ENCODE measurements around the gene ACTR6.
"Not testable (repeated sequence)": the region's sequence is repeated elsewhere in the genome, so short reads cannot be mapped to it uniquely, and the experiment has no call there.

Gene ACTR6

DNA sequence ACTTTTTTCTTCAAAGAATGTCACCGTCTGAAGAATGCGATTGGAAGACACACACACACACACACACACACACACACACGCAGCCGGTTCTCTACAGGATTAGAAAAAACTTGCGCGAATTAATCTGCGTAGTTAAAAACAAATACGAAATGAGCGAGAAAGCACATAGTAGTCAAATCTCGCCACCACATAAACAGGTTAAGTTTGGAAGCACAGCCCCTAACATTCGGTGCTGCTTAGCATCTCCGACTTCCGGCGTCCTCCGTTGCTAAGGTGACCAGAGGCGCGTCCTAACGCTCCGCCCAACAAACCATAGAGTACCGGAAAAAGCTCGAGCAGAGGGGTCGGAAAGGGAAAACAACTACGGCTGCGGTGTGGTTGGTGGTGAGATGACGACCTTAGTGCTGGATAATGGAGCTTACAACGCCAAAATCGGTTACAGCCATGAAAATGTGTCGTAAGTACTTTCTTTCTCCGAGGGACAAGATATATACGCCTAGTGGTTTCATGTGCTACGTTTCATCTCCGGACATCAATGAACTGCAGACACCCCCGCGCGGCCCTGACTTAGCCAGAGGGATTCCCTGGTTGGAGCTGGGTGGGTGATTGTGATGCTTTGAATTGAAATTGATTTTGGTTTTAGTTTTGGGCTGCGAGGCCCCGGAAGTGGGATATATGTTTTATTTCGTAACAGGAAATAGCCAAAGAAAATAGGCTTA, at the start of gene ACTR6:
ACTR6 (plus strand) TSS at position 353 of the 719 bp plus-strand sequence; CDS start at position 390, 37 bp downstream.
- peak; percentile 96 for DNase-seq (ENCODE audit: low spot score)

DNA sequence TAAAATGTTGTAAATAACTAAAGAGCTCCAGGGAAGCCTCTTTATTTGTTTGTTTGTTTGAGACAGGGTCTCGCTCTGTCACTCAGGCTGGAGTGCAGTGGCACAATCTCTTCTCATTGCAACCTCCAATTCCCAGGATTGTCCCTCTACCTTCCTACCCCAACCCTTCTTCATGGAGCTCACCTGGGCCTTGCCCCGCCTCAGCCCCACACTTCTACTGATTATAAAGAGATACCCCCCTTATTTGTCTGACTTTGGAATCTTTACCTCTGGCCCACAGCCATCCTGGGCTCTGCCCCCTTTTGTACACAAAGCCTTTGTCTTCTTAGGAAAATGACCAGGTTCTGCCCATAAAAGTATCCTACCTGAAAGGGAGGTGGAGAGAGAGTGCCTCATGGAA, 48.8 kb upstream of the ACTR6 start:
- DNase-seq (ENCODE audit: low spot score): no peak

DNA sequence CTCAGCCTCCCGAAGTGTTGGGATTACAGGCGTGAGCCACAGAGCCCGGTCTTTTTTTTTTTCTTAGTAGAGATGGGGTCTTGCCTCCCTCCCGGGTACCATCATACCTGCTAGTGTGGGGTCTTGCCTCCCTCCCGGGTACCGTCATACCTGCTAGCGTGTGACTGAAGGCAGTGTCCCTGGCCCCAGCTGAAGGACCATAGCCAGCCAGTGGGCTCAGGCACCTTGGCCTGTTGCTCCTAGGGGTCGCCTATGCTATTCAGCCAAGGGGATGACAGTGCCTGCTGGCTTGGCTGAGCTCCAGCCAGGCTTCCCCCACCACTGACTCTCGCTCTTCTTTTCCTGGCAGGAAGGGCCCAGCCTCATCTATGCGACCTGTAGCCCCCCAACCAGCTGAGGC, 47.5 kb upstream of the ACTR6 start:
- no peak for DNase-seq (ENCODE audit: low spot score)

DNA sequence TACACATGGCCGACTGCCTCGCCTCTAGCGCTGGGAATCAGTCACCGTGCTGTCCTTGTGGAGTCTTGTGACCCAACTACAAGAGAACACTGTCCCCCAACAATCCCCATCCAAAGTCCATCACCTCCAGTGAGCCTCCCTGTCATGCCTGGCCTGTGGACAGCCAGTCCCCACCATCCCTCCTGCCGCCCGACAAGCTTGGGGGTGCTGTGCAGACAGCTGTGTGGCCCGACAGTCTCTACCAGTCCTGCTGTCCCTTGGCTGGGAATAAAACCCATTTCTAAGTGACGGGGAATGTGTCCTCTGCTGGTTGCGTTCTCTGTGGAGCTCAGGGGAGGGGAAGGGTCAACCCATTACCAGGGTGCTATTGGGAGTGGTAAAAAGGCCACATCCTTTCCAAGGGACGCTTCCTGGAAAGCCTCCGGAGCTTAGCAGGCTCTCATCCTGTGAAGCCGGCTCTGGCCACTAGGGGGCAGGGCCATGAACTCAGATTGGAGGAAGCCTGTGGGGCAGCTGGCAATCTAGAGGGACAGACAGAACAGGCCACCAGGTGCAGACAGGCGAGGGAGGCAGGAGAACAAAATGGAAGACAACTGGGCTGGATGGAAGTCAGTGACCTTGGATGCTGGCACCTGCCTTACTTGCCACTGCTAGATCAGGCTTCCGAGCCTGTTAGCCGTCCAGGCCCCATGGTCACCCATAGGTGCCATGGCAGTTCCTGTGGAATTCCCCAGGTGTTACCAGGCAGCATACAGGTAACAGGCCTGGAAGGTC, 46.0 kb upstream of the ACTR6 start:
- no peak for DNase-seq (ENCODE audit: low spot score)

DNA sequence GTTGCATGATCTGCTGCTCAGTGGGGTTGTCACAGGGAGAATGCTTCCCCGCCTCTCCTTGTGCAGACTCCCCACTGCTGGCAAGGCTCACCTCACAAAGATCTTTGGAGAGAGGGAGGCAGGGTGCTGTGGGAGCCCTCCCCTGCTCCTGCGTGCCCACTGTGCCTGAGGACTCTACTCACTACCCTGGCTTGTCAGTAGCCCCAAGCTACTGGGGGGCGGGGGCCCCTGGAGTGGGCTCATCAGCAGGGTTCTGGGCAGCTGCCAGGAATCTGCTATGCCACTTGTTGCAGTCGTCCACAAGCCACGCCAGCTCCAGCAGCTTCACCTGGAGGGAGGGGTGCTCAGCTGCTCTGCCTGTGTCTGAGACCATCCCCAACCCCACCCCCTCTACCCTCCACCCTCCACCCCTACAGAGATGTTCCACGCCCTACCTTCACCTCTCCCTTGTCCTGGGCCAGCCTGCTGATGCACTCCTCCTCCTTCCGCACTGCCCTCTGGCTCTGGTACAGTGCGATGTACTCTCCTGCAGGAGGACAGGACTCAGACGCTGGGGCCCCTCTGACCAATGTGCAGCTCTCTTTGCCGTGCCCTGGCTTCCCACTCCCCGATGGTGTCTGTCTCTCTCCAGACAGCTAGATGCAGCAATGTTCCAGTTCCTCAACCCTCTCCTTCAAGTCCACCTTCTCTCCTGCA, 43.7 kb upstream of the ACTR6 start:
- no peak for DNase-seq (ENCODE audit: low spot score)

DNA sequence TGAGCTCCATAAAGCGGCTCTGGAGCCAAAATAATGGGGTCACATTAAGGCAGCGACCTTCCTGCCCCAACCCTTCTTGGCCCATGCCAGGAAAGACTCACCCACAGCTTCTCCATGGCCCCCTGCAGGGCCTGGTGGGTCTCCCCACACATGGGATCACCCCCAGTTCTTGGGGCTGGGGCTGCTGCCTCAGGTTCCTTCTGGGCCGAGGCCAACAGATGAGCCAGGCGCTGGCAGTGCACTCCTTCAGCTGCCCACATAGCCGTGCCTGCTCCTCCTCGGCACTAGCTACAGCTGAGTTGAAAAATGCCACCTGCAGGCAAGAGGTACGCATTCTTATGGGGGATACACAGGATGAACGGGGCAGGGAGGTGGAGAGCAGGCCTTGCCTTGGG, 43.2 kb upstream of the ACTR6 start:
- no peak for DNase-seq (ENCODE audit: low spot score)

DNA sequence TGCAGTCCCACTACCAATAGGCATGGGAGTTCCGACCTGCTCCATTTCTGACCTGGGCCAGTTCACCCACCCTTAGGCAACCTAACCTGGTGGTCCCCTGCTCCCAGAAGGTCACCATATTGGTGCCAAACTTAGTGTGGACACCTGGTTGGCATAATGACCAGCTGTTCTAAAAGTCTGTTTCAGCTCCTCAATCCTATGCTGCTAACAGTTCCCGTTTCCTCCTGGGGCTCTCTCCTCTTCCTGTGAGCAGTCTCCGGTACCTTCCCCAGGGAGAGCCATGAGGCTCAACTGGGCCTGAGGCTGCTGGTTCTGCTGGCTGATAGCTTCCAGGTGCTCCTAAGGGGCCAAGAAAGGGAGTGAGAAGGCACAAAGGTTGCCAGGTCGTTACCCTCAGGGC, 42.1 kb upstream of the ACTR6 start:
- no peak for DNase-seq (ENCODE audit: low spot score)

DNA sequence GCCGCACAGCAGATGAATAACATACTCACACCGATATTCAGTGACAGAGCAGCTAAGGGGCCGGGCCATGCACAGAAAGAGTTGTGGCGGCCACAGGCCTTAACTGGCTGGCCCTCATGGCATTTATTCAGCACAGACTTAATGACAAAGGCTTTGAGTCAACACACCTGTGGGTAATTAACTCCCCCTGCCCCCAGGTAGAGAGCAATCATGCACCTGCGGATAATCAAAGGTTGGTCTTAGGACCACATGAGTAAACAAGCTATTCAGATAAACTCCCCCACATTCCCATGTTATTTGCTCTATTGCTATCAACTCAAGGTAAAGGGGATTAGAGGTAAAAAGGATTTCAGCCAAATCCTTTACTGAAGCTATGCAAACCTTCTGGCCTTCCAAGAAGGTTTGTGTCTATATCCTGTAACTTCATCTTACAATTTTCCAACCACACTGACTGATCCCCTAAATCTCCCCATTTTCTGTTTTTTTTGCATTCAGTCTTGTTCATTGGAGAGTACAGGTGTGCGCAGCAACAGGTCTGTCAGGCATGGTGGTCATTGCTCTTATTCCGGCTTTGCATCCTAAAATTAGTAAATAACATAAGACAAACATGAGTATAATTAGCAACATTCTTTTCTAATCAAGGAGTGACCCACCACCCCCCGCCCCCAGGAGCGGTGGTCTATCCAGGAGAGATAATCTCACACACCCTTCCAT, 41.1 kb upstream of the ACTR6 start:
- DNase-seq (ENCODE audit: low spot score): no peak

DNA sequence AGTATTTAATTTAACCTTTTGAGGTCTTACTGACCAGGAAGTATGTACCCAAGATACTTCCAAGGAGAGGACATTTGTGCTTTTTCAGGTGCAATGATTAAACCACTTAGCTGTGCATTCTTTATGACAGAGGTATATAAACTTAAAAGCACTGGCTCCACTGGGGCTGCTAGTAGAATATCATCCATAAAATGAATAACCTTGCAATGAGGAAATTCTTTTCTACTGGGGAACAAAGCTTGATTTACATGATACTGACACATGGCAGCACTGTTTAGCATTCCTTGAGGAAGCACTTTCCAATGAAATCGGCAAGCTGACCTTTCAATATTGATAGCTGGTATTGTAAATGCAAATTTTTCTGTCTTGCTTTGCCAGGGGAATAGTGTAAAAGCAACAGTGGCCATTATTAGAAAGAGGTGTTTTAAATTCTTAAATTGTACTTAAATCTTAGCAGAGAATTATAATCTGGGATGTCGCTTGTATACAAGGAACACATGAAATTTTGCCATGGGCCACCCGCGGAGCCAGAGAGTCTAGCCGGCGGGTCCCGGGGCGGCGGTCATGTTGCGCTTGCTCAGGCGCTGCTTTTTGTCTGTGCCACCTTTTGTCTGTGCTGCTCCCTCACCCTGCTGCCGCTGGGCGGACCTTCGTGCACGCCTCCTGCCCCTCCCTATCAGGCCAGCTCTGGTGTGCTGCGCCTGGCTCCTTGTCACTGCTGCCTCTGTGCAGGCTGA, 37.0 kb upstream of the ACTR6 start:
- peak; percentile 71 for DNase-seq (ENCODE audit: low spot score)

DNA sequence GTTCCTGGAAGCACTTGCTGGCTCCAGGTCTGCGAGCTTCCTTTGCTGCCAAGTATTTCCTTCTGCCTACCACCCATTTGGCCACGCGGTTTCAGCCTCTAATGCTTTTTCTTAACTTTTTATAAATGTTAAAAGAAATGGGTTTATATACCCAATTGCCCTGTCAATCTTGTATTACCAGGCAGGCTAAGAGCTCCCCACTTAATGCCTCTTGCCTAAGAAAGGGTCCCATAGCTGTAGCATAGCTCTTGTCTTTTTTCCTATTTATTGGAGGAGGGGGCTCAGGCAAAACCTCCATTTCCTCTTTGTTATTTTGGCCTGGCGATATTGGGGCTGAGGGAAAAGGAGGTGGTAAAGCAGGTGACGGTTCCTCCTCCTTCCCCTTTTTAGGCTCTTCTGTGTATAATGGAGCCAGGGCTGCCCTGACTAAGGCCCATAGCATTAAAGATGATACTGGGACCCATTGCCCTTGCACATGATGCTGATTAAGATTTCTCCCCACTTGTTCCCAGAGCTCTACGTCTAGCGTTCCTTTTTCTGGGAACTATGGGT, 36.4 kb upstream of the ACTR6 start:
- DNase-seq (ENCODE audit: low spot score): no peak

DNA sequence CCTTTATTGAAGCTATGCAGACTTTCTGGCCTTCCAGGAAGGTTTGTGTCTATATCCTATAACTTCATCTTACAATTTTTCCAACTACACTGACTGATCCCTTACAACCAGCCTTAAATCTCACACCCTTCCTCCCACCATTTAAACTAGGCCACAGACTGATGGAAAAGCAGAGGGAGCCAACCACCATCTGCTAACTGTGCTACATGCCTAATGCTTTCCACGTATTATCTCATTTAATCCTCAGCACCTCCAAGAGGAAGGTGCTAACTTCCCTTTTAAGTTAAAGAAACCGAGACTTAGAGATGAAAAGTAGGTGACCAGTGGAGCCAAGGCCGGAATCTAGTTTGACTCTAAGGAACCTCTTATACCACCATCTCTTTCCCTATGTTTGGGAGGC, 35.3 kb upstream of the ACTR6 start:
- no peak for DNase-seq (ENCODE audit: low spot score)

DNA sequence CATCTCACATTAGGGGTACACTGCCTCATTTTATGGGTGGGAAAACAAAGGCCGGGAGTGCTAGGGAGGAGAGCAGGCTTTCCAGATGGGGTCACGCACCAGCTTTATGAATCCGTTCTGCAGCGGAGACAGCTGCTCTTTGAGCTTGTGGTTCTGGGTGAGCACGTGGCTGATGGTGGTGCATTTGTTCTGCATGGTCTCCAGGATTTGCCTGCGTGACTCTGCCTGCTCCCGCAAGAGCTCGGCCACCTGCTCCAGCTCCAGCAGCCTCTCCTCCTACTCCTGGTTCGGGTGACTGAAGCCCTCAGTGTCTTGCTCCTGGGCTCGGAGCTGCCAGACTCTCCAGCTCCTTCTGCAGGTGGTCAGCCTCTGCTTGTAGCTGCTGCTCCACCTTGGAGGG, 34.4 kb upstream of the ACTR6 start:
- no peak for DNase-seq (ENCODE audit: low spot score)

DNA sequence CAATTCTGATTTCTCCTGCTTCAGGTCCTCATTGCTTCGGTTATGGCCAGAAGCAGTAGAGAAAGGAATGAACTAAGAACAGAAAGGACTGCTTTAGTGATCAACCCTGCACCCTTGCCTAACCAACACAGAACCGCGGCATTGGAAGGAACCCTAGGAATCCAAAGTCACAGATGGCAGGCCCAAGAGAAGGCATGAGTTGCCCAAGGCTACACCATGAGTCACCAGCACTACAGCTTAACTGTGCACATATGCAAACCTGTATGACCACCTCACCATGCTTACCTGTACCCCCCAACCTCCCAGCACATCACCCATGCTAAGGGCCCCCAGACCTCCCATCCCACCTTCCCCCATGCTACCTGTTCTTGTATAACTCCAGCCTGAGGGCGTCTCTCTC, 32.1 kb upstream of the ACTR6 start:
- DNase-seq (ENCODE audit: low spot score): no peak

DNA sequence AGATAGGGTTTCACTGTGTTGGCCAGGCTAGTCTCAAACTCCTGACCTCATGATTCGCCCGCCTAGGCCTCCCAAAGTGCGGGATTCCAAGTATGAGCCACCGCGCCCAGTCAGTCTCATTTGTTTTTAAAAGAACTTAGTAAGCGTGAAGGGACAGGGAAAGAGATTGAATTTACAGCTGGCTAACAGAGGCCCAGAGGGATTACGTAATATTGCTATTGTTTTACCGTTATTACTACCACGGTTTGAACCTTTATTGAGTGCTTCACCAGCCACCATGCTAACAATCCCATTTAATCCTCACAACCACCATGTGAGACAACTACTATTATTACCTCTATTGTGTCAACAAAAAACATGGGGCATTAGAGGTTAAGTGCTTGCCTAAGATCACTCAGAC, 31.3 kb upstream of the ACTR6 start:
- DNase-seq (ENCODE audit: low spot score): no peak

DNA sequence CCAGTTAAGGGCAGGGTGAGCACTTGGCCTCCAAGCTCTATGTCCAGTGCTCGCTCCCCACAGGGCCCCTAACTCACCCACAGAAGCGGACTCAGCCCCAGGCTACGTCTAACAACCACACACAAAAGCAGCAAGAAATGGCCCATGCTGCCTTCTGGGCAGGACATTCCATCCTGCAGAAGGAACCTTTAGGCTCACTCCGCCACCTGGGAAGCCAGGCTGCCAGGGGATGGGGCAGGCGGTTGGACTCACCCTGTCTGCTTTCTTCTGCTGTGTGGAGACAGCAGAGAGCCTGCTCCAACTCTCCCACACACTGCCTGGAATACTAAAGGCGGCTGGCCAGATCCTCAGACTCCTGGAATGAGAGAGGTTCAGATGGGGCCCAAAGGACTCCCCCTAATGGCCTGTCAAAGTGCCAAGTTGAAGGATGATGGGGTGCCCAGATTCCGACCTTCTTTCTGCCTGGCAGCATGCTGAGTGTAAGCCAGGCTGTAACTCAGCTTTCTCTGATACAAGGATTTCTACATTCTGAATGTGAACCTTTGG, 30.2 kb upstream of the ACTR6 start:
- DNase-seq (ENCODE audit: low spot score): no peak

DNA sequence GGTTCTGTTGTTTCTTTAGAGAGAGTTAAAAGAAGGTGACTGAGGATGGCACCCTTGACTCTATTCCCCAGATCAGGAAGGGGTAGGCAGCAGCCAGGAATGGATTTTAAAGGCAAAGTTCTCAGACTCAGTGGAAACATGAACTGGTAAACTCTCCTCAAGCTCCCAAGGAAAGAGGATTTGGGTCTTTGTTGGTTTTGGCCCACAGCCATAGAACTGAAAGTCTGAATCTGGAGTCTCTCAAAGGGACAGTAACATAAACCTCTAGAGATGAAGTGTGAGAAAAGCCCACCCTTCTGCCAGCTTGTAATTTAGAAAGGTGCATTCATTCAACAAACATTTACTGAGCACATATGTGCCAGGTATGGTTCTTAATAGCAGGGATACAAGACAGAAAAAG, 29.4 kb upstream of the ACTR6 start:
- DNase-seq (ENCODE audit: low spot score): no peak

DNA sequence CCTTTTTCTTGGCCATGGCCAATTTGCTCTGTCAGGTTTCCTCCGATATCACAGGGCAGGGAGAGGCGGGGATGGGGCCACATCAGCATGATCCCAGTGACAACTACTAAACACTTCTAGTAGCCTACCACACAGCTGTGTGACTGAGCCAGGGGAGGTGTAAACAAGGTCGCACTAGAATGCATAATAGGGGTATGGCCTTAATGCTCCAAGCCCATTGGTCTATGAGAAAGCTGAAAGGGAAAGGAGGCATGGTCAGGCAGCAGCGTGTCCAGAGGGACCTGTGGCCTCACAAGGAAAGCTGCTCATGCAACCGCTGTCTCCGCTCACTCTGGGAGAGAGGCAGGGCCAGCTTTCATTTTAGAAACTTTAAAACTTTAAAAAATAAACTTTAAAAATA, 27.5 kb upstream of the ACTR6 start:
- DNase-seq (ENCODE audit: low spot score): no peak

DNA sequence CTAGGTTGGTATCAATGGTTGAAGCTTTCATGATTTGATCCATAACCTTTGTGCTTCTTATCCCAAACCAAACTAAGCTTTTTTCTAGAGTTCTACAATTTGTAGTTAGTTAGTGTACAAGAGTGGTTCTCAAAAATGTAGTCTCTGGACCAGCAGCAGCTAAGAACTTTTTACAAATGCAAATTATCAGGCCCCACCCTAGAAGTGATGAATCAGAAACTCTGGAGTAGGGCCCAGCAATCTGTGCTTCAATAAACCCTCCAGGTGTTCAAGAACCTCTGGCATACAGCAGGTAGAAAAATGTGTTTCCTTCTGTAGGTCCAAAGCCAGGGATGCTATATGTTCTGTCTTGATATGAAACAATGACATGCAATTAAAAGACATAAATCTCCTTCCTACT, 26.1 kb upstream of the ACTR6 start:
- DNase-seq (ENCODE audit: low spot score): no peak

DNA sequence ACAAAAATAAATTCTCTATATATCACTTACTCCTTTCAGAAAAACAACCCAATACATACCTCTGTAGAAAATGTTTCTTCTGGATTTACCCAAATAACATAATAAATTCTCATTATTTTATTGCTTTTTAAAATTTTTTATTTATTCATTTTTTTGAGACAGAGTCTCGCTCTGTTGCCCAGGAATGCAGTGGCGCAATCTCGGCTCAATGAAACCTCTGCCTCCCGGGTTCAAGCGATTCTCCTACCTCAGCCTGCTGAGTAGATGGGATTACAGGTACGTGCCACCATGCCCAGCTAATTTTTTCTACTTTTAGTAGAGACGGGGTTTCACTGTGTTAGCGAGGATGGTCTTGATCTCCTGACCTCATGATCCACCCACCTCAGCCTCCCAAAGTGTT, 24.1 kb upstream of the ACTR6 start:
- DNase-seq (ENCODE audit: low spot score): not testable (repeated sequence)

DNA sequence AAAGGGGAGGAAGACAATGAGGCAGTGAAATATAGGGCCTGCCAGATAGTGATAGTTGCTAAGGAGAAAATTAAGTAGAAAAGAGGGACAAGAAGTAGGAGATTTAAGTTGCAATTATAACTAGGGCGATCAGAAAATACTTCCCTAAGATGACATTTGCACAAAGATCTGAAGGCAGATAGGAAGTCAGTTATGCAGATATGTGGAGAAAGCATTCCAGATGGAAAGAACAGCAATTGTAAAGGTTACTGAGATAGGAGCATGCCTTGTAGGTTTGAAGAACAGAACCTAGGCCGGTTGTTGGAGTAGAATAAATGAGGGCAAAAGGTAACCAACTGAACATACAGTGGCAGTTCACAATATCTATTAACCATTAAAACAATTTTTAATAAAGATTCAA, 21.4 kb upstream of the ACTR6 start:
- no peak for DNase-seq (ENCODE audit: low spot score)

DNA sequence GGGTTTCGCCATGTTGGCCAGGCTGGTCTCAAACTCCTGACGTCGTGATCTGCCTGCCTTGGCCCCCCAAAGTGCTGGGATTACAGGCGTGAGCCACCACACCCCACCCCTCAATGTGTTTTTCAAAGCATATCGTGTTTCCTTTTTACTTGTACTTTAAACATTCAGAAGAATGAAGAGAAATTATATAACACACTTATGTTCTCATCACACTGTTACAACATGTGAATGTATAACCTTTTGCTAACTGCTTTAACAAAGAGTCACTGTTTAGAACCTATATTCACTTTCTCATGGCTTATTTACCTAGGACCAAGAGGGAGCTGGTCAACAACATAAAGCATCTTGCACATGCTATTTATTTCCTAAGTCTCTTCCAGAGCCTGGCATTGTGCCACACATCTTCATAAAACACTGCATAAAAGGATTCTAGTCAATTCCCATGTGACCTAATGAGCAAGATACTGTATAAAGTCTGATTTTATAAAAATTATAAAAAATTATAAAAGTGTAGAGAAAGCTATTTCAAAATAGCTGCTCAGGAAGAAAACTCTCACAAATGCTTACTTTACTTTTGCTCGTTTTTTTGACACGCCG, 16.0 kb upstream of the ACTR6 start:
- DNase-seq (ENCODE audit: low spot score): no peak
